GM21360 (cell line): ENCODE results near the gene ZNF718.
"Not testable (repeated sequence)": the region's sequence is repeated elsewhere in the genome, so short reads cannot be mapped to it uniquely, and the experiment has no call there.

Source experiments
- ATAC-seq: cut with Tn5 transposase; IDR thresholded peaks from one replicate; pipeline ENCODE4 v1.9.1; 2021; ENCODE audit warnings: mild to moderate bottlenecking, moderate library complexity; ENCODE audit not compliant: unreplicated experiment

Gene ZNF718

DNA sequence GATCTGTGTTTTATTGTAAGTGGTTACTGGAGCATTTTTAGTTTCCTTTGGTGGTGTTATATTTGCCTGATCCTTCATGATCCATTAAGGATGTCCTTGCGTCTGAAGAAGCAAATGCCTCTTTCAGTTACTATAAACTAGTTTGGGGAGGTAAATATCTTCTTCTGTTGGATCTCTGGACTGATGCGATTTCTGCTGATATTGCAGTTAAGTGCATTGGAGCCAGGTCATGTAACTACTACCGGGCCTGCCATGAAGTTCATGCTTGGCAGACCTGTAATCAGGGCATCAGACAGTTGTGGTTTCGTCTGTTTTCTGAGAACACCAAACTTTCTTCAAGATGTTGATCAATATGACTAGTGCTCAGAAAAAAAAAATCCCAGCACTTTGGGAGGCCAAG is 22.9 kb downstream of the ZNF718 start:
- no peak for ATAC-seq

DNA sequence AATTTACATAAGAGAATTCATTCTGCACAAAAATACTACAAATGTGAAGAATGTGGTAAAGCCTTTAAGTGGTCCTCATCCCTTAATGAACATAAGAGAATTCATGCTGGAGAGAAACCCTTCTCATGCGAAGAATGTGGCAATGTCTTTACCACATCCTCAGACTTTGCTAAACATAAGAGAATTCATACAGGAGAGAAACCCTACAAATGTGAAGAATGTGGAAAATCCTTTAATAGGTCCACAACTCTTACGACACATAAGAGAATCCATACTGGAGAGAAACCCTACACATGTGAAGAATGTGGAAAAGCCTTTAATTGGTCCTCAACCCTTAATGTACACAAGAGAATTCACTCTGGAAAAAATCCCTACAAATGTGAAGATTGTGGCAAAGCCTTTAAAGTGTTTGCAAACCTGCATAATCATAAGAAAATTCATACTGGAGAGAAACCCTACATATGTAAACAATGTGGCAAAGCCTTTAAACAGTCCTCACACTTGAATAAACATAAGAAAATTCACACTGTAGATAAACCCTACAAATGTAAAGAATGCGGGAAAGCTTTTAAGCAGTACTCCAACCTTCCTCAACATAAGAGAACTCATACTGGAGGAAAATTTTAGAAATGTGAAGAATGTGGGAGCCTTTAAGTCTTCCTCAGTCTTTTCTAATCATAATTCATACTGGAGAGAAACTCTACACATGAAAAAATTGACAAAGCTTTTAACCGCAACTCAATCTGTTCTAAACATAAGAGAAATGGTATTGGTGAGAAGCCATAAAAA is 37.4 kb downstream of the ZNF718 start:
- ATAC-seq: no peak

DNA sequence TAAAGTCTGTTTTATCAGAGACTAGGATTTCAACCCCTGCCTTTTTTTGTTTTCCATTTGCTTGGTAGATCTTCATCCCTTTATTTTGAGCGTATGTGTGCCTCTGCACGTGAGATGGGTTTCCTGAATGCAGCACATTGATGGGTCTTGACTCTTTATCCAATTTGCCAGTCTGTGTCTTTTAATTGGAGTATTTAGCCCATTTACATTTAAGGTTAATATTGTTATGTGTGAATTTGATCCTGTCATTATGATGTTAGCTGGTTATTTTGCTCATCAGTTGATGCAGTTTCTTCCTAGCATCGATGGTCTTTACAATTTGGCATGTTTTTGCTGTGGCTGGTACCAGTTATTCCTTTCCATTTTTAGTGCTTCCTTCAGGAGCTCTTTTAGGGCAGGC is 45.3 kb downstream of the ZNF718 start:
- ATAC-seq: not testable (repeated sequence)

DNA sequence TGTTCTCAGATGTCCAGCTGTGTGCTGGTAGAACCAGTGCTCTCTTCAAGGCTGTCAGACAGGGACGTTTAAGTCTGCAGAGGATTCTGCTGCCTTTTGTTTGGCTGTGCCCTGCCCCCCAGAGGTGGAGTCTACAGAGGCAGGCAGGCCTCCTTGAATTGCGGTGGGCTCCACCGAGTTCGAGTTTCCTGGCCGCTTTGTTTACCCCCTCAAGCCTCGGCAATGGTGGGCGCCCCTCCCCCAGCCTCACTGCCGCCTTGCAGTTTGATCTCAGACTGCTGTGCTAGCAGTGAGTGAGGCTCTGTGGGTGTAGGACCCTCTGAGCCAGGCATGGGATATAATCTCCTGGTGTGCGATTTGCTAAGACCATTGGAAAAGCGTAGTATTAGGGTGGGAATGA is 47.0 kb downstream of the ZNF718 start:
- not testable (repeated sequence) for ATAC-seq

DNA sequence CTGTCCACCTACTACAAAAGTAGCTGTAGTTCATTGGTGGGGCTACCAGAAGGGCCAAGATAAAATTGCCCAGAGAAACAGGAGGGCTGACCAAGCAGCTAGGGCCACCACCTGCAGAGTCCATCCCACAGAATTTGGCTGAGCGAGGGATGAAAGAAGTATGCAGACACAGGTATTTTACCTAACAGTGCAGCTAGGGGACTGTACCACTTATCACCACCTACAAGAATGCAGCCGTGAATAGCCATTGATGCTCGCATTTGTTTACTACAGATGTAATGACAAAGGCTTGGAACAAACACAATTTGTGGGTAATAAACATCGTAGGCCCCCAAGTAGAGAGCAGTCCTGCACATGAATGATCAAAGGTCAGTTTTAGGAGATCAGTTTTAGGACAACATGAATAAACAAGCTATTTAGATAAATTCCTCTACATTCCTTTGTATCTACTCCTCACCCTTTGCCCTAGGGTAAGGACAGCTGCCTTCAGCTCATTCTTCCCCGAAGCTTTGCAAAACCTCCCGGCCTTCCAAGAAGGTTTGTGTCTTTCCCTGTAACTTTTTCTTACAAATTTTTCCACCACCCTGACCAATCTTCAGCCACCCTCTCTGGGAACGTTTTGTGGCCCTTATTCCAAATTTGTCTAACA is 49.5 kb downstream of the ZNF718 start:
- no peak for ATAC-seq

DNA sequence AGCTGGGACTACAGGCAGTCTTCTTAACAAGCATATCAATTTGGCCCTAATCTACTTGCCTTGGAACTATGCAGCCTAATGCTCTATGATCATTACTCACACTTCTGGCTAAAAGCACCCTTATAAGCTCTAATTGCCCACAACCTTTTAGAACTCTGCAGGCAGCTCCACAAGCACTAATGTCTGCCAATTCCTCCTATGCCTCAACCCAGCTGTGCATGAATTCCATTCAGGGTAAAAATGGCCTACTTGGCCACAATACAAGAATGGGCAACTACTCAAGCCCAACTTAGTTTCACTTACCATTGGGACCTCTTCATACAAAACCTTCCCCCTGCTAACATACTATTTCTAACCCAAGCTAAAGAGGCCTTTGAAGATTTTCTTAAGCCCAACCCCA is 51.7 kb downstream of the ZNF718 start:
- ATAC-seq: no peak

DNA sequence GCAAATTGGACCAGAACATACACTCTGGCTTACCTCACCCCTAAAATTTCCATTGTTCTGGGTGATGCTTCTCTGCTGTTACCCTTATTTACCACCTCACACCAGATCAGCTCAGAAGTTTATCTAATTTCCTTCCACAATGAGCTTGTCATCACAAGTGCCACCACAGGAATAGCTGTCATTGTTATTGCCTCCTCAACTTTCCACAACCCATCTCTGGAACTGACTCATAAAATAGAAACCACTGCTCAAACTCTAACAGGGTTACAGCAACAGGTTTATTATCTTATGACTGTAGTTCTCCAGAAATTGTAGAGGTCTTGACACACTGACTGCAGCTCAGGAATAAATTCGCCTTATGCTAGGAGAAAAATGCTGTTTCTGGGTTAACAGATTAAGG is 52.7 kb downstream of the ZNF718 start:
- no peak for ATAC-seq

DNA sequence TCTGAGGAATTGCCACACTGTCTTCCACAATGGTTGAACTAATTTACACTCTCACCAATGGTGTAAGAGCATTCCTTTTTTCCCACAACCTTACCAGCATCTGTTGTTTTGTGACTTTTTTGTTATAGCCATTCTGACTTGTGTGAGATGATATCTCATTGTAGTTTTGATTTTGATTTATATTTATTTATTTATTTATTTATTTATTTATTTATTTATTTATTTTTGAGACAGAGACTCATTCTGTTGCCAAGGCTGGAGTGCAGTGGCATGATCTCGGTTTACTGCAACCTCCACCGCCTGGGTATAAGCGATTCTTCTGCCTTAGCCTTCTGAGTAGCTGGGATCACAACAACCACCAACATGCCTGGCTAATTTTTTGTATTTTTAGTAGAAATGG is 57.9 kb downstream of the ZNF718 start:
- ATAC-seq: not testable (repeated sequence)

DNA sequence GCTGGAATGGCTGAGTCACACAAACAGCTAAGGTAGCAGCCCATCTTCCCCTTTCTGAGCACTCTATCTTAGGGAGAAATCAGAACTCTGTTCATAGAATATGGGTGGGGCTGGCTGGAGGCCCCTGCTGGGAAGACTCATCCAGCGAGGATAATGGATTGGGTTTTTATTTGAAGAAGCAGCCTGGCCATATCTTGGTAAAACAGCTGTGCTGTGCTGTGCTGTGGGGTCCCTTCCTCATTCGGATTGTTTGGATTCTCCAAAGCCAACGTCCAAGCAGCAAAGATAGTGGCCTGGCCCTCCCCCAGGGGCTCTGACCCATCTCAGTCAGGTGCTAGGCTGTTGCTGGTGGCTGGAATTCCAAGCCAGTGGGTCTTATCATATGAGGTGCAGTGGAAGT is 63.8 kb downstream of the ZNF718 start:
- no peak for ATAC-seq

DNA sequence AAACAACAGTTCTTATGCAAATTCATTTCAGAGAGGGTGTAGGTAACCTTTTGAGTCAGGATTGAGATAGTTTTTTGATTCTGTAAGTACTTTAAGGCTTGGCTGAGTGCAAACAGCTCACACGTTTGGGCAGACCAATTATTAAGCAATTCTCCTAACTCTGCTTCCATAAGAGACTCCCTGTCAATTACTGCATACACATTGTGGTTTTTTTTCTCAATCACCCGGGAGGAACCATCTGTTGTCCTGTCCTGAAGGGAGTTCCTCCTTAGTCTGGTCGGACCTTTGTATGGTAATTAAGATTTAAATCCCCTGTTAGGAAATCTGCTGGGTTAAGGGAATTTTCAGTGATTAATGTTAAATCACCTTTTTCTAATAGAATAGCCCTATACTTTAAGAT is 70.9 kb downstream of the ZNF718 start:
- not testable (repeated sequence) for ATAC-seq

DNA sequence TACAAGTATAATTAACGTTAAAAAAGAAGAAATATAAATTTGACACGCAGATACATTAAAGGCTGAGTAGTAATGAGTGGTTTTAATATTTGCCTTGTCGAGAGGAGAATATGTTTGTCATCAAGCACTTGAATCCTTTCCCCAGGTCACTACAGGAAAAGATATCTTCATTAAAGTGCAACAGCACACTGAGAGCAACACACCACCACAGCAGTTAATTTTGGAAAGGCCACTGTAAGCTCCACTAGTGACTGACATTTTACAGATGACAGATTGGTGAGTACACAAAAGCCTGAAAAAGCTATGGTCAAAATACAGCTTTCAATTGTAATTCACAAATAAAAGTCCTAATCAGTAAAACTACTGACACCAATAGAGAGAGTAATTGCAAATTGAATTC is 76.6 kb downstream of the ZNF718 start:
- no peak for ATAC-seq

DNA sequence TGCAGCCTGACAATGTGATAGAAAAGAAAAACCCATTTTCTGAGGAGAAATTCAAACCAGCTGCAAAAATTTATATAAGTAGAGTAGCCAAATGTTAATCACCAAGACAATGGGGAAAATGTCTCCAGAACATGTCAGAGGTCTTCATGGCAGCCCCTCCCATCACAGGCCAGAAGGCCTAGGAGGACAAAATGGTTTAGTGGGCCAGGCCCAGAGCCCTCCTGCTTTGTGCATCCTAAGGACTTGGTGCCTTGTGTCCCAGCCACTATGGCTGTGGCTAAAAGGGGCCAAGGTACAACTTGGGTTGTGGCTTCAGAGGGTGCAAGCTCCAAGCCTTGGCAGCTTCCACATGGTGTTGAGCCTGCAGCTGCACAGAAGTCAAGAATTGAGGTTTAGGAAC is 78.5 kb downstream of the ZNF718 start:
- not testable (repeated sequence) for ATAC-seq

DNA sequence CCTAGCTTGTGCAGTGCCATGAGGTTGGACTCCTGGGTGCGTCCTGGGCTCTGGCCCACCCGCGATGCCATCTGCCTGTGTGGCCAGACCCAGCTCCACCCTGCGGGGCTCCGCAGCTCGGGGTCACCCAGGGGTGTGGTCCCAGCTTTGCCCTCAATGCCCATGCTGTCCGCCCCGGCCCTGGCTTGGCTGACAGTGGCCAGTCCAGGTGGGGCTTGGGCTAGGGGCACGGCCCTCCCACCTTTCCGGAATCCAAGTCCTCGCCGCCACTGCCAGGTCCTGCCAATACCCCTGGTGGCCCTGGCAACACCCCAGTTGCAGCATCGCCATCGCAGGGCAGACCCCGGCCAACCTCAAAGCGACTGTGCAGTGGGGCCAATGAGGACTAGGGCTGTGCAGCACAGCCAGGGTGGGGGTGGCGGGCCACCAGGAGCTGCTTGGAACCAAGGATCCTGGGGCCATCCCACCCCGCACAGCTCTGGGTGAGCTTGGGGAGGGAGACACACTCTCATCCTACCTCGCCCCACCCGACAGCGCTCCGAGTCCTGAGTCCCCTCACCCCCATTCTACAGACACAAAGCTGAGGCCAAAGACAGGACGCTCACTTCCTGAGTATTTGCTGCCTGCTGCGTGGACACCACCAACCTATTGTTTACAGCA is 80.9 kb downstream of the ZNF718 start:
- no peak for ATAC-seq

DNA sequence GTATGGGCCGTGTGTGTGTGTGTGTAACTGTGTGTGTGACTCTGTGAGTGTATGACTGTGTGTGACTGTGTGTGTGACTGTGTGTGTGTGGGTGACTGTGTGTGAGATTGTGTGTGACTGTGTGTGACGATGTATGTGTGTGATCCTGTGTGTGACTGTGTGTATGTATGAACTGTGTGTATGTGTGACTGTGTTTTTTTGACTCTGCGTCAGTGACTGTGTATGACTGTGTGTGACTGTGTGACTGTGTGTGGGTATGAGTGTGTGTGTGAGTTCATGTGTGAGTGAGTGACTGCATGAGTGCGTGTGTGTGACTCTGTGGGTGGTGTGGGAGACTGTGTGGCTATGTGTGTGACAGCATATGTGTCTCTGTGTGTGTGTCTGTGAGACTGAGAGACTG is 81.8 kb downstream of the ZNF718 start:
- no peak for ATAC-seq

DNA sequence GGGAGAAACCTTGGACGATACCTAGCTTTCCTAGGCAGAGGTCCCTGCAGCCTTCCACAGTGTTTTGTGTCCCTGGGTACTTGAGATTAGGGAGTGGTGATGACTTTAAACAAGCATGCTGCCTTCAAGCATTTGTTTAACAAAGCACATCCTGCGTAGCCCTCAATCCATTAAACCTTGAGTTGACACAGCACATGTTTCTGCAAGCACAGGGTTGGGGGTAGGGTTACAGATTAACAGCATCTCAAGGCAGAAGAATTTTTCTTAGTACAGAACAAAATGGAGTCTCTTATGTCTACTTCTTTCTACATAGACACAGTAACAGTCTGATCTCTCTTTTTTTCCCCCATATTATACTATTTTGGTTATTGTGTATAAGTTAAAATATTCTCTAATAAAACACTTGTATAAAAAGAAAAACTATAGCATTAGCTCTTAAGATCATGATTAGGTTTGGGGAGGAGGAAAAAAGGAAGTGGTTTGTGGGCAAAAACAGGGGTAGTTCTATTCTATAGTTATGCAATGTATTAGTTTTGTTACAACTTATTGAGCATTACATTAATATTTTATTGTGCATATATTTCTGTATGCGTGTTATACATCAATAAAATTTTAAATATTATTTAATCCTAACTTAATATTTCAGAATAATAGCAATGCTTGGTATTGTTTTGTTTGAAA is 84.3 kb downstream of the ZNF718 start:
- ATAC-seq: not testable (repeated sequence)

DNA sequence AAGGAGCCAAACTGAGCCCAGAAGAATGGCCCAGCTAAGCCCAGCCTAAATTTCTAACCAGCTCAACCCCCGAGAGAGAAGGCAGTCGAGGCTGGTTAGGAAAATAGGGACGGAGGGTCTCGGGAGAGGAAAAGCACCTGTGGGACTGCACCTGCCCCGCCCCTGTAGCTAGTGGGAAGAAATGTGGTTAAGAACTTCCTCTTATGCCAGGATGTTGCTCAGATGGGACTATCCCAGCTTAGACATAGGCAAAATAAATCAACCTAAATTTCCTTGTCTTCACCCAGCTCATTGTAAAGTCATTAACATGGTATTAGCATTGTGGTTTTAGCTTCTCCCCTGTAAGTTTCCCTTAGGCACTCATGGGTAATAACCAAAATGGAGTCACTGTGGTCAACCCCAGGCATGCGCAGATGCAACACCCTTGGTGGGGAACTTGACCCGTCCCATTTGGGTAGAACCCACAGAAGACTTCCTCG is 86.8 kb downstream of the ZNF718 start:
- no peak for ATAC-seq

DNA sequence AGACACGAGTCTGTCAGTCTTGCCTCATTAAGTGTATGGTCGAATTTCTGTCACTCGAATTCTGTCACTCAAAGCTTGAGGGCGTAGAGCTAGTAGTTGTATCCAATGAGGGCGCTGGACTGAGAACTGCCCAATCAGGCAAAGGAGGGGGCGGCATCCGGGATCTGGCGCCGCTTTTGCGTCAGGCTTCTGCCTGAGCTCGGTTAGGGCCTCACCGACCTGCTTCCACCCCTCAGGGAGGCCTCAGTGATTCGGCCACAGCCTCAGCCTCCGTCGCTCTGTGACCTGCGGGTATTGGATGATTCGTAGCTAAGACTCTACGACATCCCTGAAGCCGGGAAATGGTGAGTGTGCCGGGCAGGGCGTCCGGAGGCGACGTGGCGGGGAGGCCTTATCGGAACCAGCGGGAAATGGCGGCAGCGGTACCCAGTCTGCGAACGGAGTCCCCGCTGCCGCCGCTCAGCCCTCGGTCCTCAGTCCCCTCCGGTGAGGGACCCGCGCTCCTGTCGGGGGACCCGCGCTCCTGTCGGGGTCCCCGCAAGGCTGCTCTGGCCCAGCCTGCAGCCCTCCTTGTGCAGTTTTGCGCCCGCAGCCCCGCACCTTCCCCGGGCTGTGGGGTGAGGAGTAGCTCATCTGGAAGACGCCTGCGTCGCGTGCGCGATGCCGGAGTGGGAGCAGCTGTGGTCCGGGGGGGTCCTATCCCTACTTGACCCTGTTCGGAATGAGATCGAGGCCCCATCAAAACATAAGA is 88.3 kb downstream of the ZNF718 start:
- ATAC-seq: no peak

DNA sequence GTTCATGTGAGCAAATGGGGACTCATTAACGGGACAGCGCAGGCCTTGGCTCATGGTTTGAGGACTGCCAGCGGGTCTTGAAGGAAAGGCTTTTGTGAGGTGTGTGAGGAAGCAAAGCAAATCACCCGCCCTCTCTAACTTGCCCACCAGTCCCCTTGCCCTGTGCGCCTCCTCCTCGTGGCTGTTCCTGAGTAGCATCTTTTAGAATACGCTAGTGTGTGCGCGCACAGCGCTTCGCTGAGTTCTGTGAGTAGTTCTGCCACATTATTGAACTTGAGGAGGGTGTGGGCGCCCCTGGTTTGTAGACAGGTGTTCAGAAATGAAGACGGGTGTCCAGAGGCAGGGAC is 88.9 kb downstream of the ZNF718 start:
- not testable (repeated sequence) for ATAC-seq
